ENCODE data around the gene SLC12A8. TPM values are rescaled to one million over a fixed set of nuclear protein-coding genes. Genes with fewer than 3 reads are reported as not detected.

The SLC12A8 gene
- total and polyA plus RNA-seq, 4 donors = 4.2 to 5.2 (median 4.9) TPM

DNA sequence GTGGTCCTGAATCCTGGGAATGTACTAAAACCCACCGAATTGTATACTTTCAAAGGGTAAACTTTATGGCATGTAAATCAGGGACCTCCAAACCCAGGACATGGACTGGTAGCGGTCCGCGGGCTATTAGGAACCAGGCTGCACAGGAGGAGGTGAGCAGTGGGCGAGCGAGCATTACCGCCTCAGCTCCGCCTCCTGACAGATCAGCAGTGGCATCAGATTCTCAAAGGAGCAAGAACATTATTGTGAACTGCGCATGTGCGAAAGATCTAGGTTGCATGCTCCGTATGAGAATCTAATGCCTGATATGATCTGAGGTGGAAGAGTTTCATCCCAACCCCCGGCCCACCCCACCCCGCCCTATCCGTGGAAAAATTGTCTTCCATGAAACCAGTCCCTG, 178.9 kb downstream of the SLC12A8 start:
- peak in 1 of 6 donors; percentile 35 for DNase-seq (ENCODE audit: low read depth in 4 of 6, low spot score in 6 of 6)
- no peak overlapping the region for H3K4me3 ChIP-seq (ENCODE audit: low read depth, low read length)
- 72% methylated on average over 10 of the region's 14 CpGs for WGBS (ENCODE audit: insufficient coverage)
- peaks cover 5% of the 10 kb centered on the region for H3K9me3 ChIP-seq (ENCODE audit: control insufficient read depth, insufficient read depth, low read length)
- peaks cover 15% of the 10 kb centered on the region for H3K4me1 ChIP-seq (ENCODE audit: control insufficient read depth, insufficient read depth, low read length)
- no peaks in the 10 kb centered on the region for H3K36me3 ChIP-seq (ENCODE audit: control insufficient read depth, insufficient read depth, low read length)
- H3K27me3 ChIP-seq (ENCODE audit: control insufficient read depth, insufficient read depth, low read length) = no peaks in the 10 kb centered on the region
- H3K27ac ChIP-seq (ENCODE audit: low read depth, low read length) = no peak overlapping the region

DNA sequence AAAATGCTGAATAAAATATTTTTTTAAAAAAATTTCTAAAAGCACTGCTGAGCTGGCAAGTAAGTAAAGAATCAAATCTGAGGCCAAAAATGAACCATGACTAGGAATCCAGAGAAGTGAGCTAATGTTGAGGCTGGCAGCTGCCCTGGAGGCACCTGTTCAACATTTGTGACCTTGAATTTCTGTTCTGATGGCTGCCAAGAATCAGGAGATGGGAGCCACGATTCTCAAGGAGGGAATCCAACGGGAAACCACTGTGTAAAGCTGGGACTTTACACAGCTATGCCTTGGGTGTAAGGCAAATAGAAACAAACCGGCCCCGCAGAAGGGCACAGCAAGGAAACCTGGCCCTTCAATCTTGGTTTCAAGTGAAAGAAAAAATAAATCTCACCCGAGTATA, 179.4 kb downstream of the SLC12A8 start:
- 31% methylated on average over 2 of the region's 5 CpGs for WGBS (ENCODE audit: insufficient coverage)
- Histone ChIP-seq H3K9me3 (ENCODE audit: control insufficient read depth, insufficient read depth, low read length) (peaks cover 5% of the 10 kb centered on the region), H3K36me3 (ENCODE audit: control insufficient read depth, insufficient read depth, low read length) (peaks cover 2% of the 10 kb centered on the region), H3K4me1 (ENCODE audit: control insufficient read depth, insufficient read depth, low read length) (peaks cover 11% of the 10 kb centered on the region), H3K27ac (ENCODE audit: low read depth, low read length) (no peak overlapping the region), H3K4me3 (ENCODE audit: low read depth, low read length) (no peak overlapping the region), H3K27me3 (ENCODE audit: control insufficient read depth, insufficient read depth, low read length) (no peaks in the 10 kb centered on the region)
- no peak for DNase-seq (ENCODE audit: low read depth in 4 of 6, low spot score in 6 of 6)

DNA sequence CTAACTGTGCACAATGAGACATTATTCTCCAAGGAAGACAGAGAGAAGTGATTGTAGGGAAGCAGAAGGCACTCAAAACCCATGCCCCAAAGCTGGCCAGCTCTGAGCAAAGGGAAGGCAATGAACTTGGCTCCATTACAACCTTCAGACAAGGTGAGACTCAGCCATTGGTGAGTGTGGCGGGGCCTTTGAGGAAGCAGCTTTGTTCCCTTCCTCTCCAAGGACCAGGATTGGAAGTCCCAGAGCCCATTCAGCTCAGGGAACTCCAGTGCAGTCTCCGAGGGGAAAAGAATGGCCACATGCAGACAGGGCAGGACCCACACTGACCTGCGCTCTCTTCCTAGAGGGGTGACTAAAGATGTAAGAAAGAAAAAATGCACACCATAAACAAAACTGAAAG, 179.9 kb downstream of the SLC12A8 start:
- Histone ChIP-seq H3K27me3 (ENCODE audit: control insufficient read depth, insufficient read depth, low read length) (no peaks in the 10 kb centered on the region), H3K9me3 (ENCODE audit: control insufficient read depth, insufficient read depth, low read length) (peaks cover 5% of the 10 kb centered on the region), H3K27ac (ENCODE audit: low read depth, low read length) (no peak overlapping the region), H3K4me3 (ENCODE audit: low read depth, low read length) (no peak overlapping the region), H3K4me1 (ENCODE audit: control insufficient read depth, insufficient read depth, low read length) (peaks cover 9% of the 10 kb centered on the region), H3K36me3 (ENCODE audit: control insufficient read depth, insufficient read depth, low read length) (peaks cover 3% of the 10 kb centered on the region)
- no peak for DNase-seq (ENCODE audit: low read depth in 4 of 6, low spot score in 6 of 6)
- WGBS (ENCODE audit: insufficient coverage) = no CpG with 5 or more reads among the region's 3 CpGs

Small RNA genes within 50 kb of the gene (small RNA-seq; reads per million reads assigned to genes)
- gene MIR5092 (ENCODE audit: low replicate concordance) (not detected), gene RNA5SP137 (ENCODE audit: low replicate concordance) (not detected), gene RNU6-230P (ENCODE audit: low replicate concordance) (not detected)

Other genes with a start within 250 kb of the SLC12A8 start
- 10 to 100 TPM; 26.4 to 32.5 TPM for gene HEG1, start 156.8 kb downstream of the SLC12A8 start, total RNA-seq
- gene HEG1, start 156.8 kb downstream of the SLC12A8 start, polyA plus RNA-seq (ENCODE audit: insufficient read length in 2 of 2) = 10 to 100 TPM; 20.2 to 26.3 TPM
- gene ZNF148, start 162.6 kb upstream of the SLC12A8 start, total RNA-seq = 10 to 100 TPM; 50.5 to 51.4 TPM
- 10 to 100 TPM; 18.1 to 31.0 TPM for gene ZNF148, start 162.6 kb upstream of the SLC12A8 start, polyA plus RNA-seq (ENCODE audit: insufficient read length in 2 of 2)

Measured in spinal cord (tissue), 10 donors.